Endothelial cell of umbilical vein (primary cell): ENCODE data around the gene MMP28. TPM values are rescaled to one million over a fixed set of nuclear protein-coding genes. Genes with fewer than 3 reads are reported as not detected.

ENCODE experiments used
- BruUV-seq: library from RNA; stranded (reverse); fragments of 400-500 nt; replicated peaks from 2 replicates; lab custom pipeline; 2021; lab: Mats Ljungman, UMichigan
- CTCF ChIA-PET: fragments of 300-600, 350-600 bp; sonication (Branson Sonifier 250); formaldehyde crosslinking; loops from one replicate; lab custom pipeline; 2021; ENCODE audit warnings: antibody characterized with exemption, inconsistent platforms; lab: Charles Lee
- POLR2A ChIA-PET: fragments of 300-600, 350-600 bp; sonication (Branson Sonifier 250); formaldehyde crosslinking; loops from one replicate; lab custom pipeline; 2021; ENCODE audit warnings: antibody characterized with exemption, inconsistent platforms; lab: Charles Lee
- DNase-seq: peaks from one replicate; pipeline ENCODE4 v3.0.0-alpha.2; 2011; ENCODE audit warnings: low read depth, low spot score
- FAIRE-seq: peaks from 2 replicates; lab custom pipeline; 2011; peaks lifted over from hg19 to GRCh38; lab: Jason Lieb, UNC
- H2AFZ ChIP-seq: 2 replicates; pipeline ENCODE4 v1.6.0; 2012; ENCODE audit warnings: low read depth, low read length, control low read depth, inconsistent platforms
- H3K27ac ChIP-seq: 2 replicates; pipeline ENCODE4 v1.5.1; 2011; ENCODE audit warnings: low read depth, mild to moderate bottlenecking, control low read depth, low read length, moderate library complexity; ENCODE audit not compliant: insufficient read depth
- H3K27me3 ChIP-seq, 2 experiments: 2 replicates each; pipeline versions ENCODE4 v1.6.0 to v1.6.1; 2011; ENCODE audit warnings: low read length in 2 of 2, mixed read lengths in 1 of 2; ENCODE audit not compliant: control insufficient read depth in 2 of 2, insufficient read depth in 2 of 2
- H3K36me3 ChIP-seq, 2 experiments: 2 replicates in 1 of 2; 3 replicates in 1 of 2; pipeline ENCODE4 v1.5.1; 2011; ENCODE audit warnings: low read length in 2 of 2, mild to moderate bottlenecking in 1 of 2, moderate library complexity in 1 of 2; ENCODE audit not compliant: control insufficient read depth in 2 of 2, insufficient read depth in 2 of 2; ENCODE audit errors: extremely low read depth in 1 of 2
- H3K4me1 ChIP-seq: 3 replicates; pipeline ENCODE4 v1.5.1; 2011; ENCODE audit warnings: mild to moderate bottlenecking, low read length; ENCODE audit not compliant: control insufficient read depth, insufficient read depth; ENCODE audit errors: extremely low read depth
- H3K4me2 ChIP-seq: 2 replicates; pipeline ENCODE4 v1.6.1; 2011; ENCODE audit warnings: low read length, control low read depth, mixed read lengths; ENCODE audit not compliant: insufficient read depth
- H3K4me3 ChIP-seq, 3 experiments: fragments of 200-600 bp in 1 of 3; sonication (generic), shearing (Covaris generic) in 1 of 3; replicated peaks in 1 of 3; 2 replicates each; pipeline ENCODE4 v1.5.1; 2011 to 2016; ENCODE audit warnings: control low read depth in 3 of 3, low read length in 3 of 3, mild to moderate bottlenecking in 2 of 3, inconsistent platforms in 1 of 3, low read depth in 1 of 3, moderate library complexity in 1 of 3; ENCODE audit not compliant: insufficient read depth in 1 of 3
- H3K79me2 ChIP-seq: 2 replicates; pipeline ENCODE4 v1.6.0; 2012; ENCODE audit warnings: low read length, inconsistent platforms; ENCODE audit not compliant: control insufficient read depth, insufficient read depth
- H3K9ac ChIP-seq: replicated peaks from 2 replicates; pipeline ENCODE3; 2011; ENCODE audit warnings: low read length, control low read depth; ENCODE audit not compliant: insufficient read depth; ENCODE audit errors: extremely low read depth
- H3K9me1 ChIP-seq: replicated peaks from 3 replicates; pipeline ENCODE4 v1.6.0; 2011; ENCODE audit warnings: mild to moderate bottlenecking, low read length; ENCODE audit not compliant: control insufficient read depth, insufficient read depth; ENCODE audit errors: extremely low read depth
- H3K9me3 ChIP-seq: replicated peaks from 2 replicates; pipeline ENCODE4 v1.5.1; 2012; ENCODE audit warnings: low read length, inconsistent platforms; ENCODE audit not compliant: control insufficient read depth, insufficient read depth
- H4K20me1 ChIP-seq: replicated peaks from 2 replicates; pipeline ENCODE3; 2011; ENCODE audit warnings: mild to moderate bottlenecking, low read length; ENCODE audit not compliant: control insufficient read depth, insufficient read depth; ENCODE audit errors: extremely low read depth
- EZH2 ChIP-seq: IDR thresholded peaks from 2 replicates; pipeline ENCODE4 v1.6.1; 2012; ENCODE audit warnings: borderline replicate concordance, low read depth, mild to moderate bottlenecking, moderate library complexity, low read length, inconsistent platforms; ENCODE audit not compliant: severe bottlenecking
- FOS ChIP-seq: IDR thresholded peaks from 2 replicates; pipeline ENCODE4 v1.6.1; 2011; ENCODE audit warnings: mild to moderate bottlenecking, low read length, moderate library complexity, borderline replicate concordance; ENCODE audit not compliant: insufficient read depth
- GATA2 ChIP-seq: IDR thresholded peaks from 2 replicates; pipeline ENCODE4 v1.7.0; 2011; ENCODE audit warnings: low read depth, mild to moderate bottlenecking, moderate library complexity, mixed read lengths, low read length; ENCODE audit not compliant: insufficient read length, insufficient read depth
- JUN ChIP-seq: IDR thresholded peaks from 2 replicates; pipeline ENCODE4 v1.6.1; 2011; ENCODE audit warnings: borderline replicate concordance, low read depth; ENCODE audit not compliant: insufficient read length, insufficient read depth
- MYC ChIP-seq: IDR thresholded peaks from one replicate; pipeline ENCODE4 v1.6.1; 2011; ENCODE audit warnings: mild to moderate bottlenecking, low read depth, low read length
- POLR2A ChIP-seq: IDR thresholded peaks from 2 replicates; pipeline ENCODE4 v1.6.1; 2012; ENCODE audit warnings: low read depth, mild to moderate bottlenecking, control low read depth, low read length
- POLR2AphosphoS5 ChIP-seq: IDR thresholded peaks from 2 replicates; pipeline ENCODE4 v1.6.1; 2012; ENCODE audit warnings: low read depth, mild to moderate bottlenecking, control low read depth, low read length, moderate library complexity; ENCODE audit not compliant: insufficient read depth
- dilution Hi-C: fragments of 300-500 bp; cut with MboI; formaldehyde crosslinking; loops from one replicate; pipeline ENCODE4 v1.15.0; 2019; ENCODE audit warnings: low sequenced_read_pairs; ENCODE audit not compliant: extremely low pct_ligation_motif_present
- intact Hi-C: fragments of 100-400 bp; cut with micrococcal nuclease; formaldehyde crosslinking; loops from one replicate; pipeline ENCODE4 v1.10.0; 2022
- polyA plus RNA-seq, 4 experiments: library from polyadenylated mRNA; depleted of rRNA in 3 of 4; stranded (reverse) in 3 of 4; unstranded in 1 of 4; fragments of >200 nt; gene quantifications; 2 replicates each; pipeline versions ENCODE4 v1.2.1 to v1.2.3, GENCODE V29; 2011 to 2012; ENCODE audit warnings: missing spikeins in 1 of 4
- total RNA-seq: library from RNA; stranded (reverse); gene quantifications from 2 replicates; pipeline ENCODE4 v1.2.3, GENCODE V29; 2021
- TF ChIP-seq, protein P1 (sequence below): IDR thresholded peaks from 2 replicates; pipeline ENCODE4 v1.6.1; 2011; ENCODE audit not compliant: insufficient read depth, insufficient read length
- TF ChIP-seq, protein P2 (sequence below), 2 donors: IDR thresholded peaks; 1 replicate in 1 of 2; 2 replicates in 1 of 2; pipeline ENCODE4 v1.5.1; 2011; ENCODE audit warnings: low read length in 2 of 2, mild to moderate bottlenecking in 2 of 2, moderate library complexity in 2 of 2, control low read depth in 1 of 2, inconsistent platforms in 1 of 2, low read depth in 1 of 2; ENCODE audit not compliant: insufficient read depth in 1 of 2; ENCODE audit errors: extremely low read depth in 1 of 2

MMP28 gene
- total and polyA plus RNA-seq, 2 donors (not counting 3 experiments of a cell fraction or from before 2014, with no cell fraction given), result 6.1 to 7.1 TPM

DNA sequence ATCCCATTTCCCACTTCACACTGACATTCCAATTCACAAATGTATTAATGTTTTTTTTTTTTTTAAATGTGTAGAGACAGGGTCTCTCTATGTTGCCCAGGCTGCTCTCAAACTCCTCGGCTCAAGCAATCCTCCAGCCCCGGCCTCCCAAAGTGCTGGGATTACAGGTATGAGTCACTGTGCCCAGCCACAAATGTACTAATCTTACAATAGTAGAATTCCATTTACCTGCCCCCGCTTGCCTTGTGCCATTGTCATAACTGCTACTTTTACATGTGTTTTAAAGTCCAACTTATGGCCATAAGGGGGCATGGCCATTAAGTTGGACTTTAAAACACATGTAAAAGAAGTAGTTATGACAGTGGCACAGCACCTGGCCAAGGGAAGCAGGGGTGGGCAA, 4.6 kb downstream of the MMP28 start:
- FAIRE-seq, result no peak
- H3K4me2 ChIP-seq, result no peak overlapping the region
- no peak for DNase-seq
- TF ChIP-seq MYC (no peak), POLR2AphosphoS5 (no peak), JUN (no peak), POLR2A (no peak), FOS (no peak), EZH2 (no peak), GATA2 (no peak)
- TF ChIP-seq, protein P1, sequence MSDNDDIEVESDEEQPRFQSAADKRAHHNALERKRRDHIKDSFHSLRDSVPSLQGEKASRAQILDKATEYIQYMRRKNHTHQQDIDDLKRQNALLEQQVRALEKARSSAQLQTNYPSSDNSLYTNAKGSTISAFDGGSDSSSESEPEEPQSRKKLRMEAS, result no peak
- TF ChIP-seq, protein P2, sequence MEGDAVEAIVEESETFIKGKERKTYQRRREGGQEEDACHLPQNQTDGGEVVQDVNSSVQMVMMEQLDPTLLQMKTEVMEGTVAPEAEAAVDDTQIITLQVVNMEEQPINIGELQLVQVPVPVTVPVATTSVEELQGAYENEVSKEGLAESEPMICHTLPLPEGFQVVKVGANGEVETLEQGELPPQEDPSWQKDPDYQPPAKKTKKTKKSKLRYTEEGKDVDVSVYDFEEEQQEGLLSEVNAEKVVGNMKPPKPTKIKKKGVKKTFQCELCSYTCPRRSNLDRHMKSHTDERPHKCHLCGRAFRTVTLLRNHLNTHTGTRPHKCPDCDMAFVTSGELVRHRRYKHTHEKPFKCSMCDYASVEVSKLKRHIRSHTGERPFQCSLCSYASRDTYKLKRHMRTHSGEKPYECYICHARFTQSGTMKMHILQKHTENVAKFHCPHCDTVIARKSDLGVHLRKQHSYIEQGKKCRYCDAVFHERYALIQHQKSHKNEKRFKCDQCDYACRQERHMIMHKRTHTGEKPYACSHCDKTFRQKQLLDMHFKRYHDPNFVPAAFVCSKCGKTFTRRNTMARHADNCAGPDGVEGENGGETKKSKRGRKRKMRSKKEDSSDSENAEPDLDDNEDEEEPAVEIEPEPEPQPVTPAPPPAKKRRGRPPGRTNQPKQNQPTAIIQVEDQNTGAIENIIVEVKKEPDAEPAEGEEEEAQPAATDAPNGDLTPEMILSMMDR (IDR thresholded peaks at IDR 0.05; ENCODE audit: extremely low read depth in 1 of 2, insufficient read depth in 1 of 2, low read depth in 1 of 2, low read length in 2 of 2), result no peak
- no peaks in the 10 kb centered on the region for H3K9me3 ChIP-seq
- H3K36me3 ChIP-seq, result no peaks in the 10 kb centered on the region
- no peaks in the 10 kb centered on the region for H4K20me1 ChIP-seq
- no peak overlapping the region for H3K27ac ChIP-seq
- H2AFZ ChIP-seq, result no peak overlapping the region
- H3K4me1 ChIP-seq, result peaks cover 4% of the 10 kb centered on the region
- dilution Hi-C loops (no loop called here), intact Hi-C loops (no loop called here)
- H3K27me3 ChIP-seq, result peaks cover 48 to 49% of the 10 kb centered on the region in 2 experiments
- ChIA-PET CTCF (interaction anchor here (2.0 kb wide), 1 partner anchor 27 kb away, joined by 12 read pairs; no protein-coding TSS in a partner anchor), POLR2A (no interaction called here)
- no peak overlapping the region for H3K4me3 ChIP-seq
- no TSS peak for BruUV-seq
- no peaks in the 10 kb centered on the region for H3K9me1 ChIP-seq
- H3K79me2 ChIP-seq, result no peaks in the 10 kb centered on the region
- no peak overlapping the region for H3K9ac ChIP-seq
